ENCODE data around the gene TSKS.
"Not testable (repeated sequence)": the region's sequence is repeated elsewhere in the genome, so short reads cannot be mapped to it uniquely, and the experiment has no call there.

Gene TSKS

DNA sequence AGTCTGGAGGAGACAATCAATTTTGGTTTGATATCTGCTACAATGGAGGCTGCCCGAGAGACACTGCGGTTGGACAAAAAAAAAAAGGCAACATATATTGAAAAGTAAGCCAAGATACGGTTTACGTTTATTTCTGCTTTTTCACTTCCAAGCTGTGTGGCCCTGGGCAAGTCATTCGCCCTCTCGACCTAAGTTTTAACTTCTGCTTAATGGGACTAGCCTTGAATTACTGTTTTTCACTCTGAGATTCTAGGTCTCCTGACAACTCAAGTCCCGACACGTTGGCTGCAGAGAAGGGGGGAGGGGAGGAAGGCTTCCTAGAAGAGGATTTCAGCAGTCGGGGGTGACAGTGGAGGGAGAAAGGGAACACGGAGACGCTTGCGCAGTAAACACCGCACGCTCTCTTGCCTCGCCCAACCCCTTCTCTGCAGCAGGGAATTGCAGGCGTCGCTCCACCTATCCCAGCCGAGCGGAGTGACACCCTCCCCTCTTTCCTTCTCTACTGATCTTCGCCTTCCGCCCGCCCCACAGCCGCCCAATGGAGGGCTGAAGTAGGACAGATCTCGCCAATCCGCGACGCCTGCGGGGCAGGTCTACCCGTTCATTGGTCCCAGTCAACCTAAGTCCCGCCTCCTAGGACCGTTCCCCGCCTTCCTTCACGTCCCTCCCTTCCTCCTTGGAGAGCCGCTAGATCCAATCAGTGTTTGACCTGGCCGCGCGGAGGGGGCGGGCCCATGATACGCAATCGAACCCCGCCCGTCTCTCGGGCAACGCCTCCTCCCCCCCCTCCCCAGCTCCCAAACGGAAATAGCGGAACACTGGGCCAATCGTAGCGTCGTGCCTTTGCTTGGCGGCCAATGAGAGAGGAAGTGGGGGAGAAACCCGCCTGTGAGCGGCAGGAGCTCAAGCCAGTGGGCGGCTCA lies 3.2 kb upstream of the TSKS start:
- DNase-seq = peak; percentile 100

DNA sequence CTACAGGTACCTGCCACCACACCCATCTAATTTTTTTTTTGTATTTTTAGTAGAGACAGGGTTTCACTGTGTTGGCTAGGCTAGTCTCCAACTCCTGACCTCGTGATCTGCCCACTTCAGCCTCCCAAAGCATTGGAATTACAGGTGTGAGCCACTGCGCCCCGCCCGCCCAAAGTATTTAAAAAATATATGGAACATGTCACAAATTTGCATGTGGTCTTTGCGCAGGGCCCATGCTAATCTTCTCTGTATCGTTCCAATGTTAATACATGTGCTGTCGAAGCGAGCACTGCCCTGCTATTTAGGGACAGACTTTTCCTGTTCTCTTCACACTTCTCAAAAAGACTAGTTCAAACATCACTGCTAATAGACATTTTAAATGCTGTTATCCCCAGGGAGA lies 1.2 kb upstream of the TSKS start:
- no peak for DNase-seq

DNA sequence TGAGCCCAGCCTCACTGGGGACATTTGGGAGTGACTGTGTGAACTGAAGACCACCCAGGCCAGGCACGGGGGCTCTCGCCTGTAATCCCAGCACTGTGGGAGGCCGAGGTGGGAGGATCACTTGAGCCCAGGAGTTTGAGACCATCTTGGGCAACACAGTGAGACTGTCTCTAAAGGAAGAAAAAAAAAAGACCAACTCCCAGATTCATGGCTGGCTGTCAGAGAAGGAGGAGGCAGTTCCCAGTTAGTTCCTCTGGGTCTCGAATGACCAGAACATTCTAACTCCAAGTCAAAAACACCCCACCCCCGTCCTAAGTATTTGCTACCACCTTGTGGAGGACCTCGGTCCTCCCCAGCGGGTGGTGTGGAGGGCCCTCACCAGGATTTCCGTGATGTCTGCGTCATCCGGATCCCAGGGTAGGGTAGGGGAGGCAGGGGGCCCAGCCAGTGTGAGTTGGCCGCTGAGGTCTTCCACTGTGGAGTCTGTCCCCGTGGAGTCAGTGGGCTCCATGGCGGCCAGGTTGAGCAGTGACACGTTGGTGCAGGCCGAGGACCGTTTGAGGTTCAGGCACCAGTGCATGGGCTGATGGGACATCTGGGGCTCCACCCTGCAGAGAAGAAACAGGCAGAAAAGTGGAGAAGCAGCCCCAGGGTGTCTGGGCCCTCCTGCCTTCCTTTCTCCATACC lies 1.3 kb downstream of the TSKS start:
- peak; percentile 45 for DNase-seq

DNA sequence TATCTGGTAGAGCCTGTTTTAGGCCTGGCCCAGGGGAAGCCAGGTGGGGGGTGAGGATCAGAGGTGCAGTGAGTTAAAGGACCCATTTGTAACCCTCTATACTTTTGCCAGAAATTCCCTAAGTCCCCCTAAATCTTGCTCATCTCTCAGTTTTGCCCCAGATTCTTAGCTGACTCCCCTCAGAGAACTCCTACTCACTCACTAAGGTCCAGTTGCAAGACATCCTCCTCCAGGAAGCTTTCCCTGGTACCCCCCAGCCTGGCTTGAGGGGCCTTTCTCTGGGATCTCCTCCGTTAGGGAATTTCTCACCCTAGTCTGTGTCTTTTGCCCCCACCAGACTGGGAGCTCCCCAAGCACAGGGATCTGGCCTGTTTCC lies 1.9 kb downstream of the TSKS start:
- no peak for DNase-seq

DNA sequence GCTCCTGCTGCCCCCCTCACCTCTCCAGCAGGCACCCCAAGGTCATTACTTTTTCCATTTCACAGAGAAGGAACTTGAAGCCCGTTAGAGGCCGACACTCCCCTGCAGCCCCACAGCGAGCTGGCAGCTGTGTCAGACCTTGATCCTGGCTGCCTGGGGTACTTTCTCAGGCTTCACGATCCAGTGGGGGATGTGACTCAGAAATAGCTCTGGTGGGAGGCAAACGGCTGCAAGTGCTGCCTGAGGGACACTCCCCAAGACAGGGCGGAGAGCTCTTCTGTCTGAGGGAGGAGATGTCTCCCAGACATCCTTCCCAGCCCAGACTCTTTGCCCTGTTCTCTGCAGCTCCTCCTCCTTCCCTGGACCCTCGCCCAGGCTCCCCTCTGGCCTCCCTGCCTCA lies 4.8 kb downstream of the TSKS start:
- no peak for DNase-seq

DNA sequence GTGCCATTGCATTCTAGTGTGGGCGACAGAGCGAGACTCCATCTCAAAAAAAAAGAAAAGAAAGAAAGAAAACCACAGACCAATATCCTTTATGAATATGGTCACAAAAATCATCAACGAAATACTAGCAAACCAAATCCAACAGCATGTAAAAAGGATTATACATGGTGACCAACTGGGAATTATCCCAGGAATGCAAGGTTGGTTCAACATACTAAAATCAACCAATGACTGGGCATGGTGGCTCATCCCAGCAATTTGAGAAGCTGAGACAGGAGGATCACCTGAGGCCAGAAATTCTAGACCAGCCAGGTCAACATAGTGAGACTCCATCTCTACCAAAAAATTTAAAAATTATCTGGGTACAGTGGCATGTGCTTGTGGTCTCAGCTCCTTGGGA lies 7.2 kb downstream of the TSKS start:
- no peak for DNase-seq

DNA sequence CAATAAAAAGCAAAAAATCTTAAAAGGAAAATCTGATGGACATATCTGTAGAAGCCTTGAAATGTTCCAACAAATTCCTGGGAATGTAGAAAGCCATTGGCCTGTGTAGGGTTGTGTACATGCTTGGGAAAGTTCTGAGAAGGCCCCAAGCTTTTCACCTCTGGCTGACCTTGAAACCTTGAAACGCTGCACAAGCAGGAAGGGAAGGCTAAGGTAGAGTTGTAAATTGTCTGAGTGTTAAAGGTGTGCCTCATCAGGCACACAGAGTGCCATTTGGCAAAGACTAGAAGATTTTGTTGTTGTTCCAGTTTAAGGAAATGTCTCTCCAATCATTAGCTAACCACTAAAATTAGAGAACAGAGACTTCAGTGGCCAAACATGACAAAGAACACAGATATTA lies 10.4 kb downstream of the TSKS start:
- no peak for DNase-seq

DNA sequence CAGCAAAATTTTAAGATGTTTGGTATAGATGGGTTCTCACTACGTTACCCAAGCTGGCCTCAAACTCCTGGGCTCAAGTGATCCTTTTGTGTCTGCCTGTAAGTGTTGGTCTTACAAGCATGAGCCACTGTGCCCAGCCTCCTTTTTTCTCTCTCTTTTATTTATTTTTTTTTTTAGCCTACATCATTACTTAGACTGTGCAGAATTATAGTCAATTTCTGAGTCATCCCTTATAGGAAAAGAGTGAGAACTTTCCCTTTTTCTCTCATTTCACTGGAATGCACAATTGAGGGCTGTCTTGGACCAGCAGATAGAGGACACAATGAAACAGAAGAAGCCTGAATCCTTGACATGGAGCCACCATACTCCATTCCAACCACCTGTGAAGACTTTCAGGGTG lies 13.3 kb downstream of the TSKS start:
- DNase-seq = no peak

DNA sequence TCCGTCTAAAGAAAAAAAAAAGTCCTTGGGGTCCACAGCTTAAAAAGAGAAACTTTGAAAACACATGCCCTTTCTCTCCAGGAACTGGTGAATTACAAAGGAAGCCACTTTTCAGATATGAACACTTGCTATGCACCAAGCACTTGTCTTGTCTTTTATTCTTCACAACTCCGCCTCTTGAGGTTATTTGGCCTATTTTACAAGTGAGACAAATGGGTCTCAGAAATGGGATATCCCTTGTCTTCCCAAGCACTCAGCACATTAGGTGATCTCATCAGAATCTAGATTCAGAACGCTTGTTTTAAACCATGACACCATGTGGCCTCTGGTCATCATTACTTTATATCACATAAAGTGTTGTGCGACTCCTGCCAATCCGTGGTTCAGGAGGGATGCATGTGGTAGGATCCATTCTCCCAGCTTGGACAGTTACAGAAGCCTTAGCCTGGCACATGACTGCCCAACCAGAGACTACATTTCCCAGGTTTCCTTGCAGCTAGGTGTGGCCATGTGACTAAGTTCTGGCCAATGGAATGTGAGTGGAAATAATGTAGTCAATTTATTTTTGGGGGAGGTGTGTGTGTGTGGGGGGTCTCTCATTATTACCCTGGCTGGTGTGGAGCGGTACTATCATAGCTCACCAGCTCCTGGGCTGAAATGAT lies 13.9 kb downstream of the TSKS start:
- no peak for DNase-seq

DNA sequence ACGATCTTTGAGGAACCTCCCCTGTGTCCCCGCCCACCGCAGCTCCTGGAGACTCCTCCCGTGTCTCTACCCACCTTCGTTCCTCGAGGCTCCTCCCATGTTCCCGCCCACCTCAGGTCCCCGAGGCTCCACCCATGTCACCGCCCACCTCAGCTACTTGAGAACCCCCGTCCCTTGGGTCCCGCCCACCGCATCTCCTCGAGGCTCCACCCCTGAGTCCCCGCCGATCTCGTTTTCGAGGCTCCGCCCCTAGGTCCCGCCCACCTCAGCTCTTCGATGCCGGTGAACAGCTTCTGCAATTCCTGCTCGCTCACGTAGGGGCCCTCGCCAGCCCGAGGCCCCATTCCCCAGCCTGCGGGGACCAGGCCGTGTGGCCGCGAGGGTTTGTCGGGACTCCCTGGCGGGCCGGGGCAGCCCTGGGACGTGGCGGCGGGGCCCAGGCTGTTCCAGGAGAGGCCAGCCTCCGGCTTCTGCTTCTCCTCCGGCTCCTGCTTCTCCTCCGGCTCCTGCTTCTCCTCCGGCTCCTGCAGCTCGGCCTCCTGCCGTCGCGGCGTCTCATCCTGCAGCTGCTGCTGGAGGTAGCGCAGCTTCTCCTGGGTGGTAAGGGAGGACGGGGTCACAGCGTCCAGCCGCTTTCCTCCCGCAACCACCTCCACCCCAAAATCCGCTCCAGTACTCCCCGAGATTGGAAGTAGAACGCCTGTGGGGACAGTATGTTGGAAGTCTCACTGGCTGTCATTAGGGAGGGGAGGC lies 16.7 kb downstream of the TSKS start:
- DNase-seq = peak; percentile 59

DNA sequence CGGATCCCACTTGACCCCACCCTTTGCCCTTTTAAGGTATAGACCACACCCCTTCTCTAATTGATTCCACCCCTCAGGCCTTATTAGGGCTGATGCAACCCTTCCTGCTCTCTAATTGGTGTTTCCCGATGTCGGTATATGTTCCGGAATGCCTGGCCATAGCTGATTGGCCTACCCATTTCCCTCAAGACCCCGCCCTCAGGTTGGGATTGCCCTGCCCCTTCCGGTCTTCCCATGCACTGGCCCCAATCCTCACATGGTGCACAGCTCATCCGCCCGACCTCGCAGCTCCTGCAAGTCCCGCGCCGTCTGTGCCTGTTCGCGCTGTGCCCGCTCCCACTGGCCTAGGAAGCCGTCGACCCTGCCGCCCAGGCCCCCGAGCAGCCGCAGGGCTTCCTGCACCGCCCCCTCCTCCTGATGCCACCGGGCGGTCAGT lies 18.1 kb downstream of the TSKS start:
- no peak for DNase-seq

DNA sequence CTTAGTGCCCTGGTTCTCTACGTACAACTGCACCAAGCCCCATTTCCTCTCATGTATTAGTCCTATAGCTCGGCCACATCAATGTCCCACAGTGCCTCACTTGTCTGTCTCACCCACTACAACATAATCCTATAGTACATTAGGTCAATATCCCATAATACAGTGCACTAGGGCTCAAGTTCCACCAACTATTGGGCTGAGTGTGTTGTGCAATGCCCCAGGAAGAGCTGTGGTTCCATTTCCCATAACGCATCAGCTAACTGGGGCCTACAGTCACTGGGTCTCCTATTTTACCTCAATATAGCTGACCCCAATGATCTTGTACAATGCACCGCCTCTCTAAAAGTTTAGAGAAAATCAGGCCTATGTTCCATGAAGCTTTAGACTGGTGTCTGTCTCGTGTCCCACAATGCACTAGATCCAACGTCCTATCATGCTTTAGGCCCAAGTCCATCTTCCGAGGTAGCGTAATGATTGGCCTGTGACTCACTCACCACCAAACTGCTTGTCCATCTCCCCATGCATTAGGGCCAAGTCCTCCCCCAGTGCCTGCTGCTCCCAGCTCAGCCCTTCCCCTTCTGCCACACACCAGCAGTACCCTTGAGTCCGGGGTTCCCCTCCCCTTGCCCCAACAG lies 21.8 kb downstream of the TSKS start:
- DNase-seq = no peak

DNA sequence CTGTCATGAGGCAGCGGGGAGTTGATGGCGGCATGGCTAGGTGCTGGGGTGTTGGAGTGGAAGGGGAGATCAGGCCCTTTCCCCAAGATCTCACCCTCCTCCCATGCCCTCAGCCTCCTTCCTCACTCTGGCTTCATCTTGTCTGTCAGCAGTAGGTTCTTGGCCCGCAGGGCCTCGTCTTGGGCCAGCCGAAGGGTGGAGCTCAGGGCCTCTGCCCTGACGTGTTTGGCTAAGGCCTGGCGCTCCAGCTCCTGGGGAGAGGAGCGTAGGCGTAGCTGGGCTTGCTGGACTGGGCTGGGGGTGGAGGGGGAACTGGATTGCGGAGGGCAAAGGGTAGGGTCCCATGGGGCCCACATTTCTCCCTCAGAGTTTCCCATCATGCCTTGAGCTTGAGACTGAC lies 23.2 kb downstream of the TSKS start:
- no peak for DNase-seq

DNA sequence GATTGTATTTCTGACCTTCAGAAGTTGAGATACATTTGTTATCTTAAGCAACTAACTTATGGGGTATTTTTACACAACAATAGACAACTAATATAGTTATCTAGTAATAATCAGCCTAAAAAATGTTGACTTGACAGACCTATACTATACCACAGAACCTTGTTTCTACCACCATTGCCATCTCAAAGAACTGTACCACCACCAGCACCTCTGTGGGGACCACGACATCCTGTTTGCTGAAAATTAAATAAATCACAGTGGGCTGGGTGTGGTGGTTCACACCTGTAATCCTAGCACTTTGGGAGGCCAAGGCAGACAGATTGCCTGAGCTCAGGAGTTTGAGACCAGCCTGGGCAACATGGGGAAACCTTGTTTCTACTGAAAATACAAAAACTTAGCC lies 24.0 kb downstream of the TSKS start:
- no peak for DNase-seq

DNA sequence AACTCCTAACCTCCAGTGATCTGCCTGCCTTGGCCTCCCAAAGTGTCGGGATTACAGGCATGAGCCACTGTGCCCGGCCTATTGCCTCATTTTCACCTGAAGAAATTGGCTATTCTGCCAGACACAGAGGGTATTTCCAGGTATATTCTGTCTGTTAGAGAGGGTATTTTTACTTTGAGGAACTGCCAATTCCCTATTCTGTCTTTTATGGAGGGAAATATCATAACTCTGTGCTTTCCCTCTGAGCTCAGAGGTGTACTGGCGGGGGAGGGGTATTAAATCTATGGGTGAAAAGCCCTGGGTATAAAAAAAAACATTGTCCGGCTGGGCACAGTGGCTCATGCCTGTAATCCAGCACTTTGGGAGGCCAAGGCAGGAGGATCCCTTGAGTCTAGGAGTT lies 24.8 kb downstream of the TSKS start:
- DNase-seq = no peak

DNA sequence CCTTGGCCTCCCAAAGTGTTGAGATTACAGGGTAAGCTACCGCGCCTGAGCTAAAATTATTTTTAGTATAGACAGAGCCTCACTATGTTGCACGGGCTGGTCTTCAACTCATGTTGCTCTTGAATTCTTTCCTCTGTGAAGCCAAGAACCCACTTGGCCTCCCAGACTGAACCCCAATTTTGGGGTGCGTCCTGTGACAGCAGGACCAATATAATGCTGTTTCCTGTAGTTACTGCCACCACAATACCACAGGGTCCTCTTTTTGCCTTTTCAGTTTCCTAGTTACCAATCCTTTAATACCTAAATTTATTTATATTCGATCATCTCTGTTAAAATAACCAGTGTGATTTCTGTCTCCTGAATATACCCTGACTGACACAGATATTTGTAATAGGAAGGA lies 32.9 kb downstream of the TSKS start:
- DNase-seq = no peak

DNA sequence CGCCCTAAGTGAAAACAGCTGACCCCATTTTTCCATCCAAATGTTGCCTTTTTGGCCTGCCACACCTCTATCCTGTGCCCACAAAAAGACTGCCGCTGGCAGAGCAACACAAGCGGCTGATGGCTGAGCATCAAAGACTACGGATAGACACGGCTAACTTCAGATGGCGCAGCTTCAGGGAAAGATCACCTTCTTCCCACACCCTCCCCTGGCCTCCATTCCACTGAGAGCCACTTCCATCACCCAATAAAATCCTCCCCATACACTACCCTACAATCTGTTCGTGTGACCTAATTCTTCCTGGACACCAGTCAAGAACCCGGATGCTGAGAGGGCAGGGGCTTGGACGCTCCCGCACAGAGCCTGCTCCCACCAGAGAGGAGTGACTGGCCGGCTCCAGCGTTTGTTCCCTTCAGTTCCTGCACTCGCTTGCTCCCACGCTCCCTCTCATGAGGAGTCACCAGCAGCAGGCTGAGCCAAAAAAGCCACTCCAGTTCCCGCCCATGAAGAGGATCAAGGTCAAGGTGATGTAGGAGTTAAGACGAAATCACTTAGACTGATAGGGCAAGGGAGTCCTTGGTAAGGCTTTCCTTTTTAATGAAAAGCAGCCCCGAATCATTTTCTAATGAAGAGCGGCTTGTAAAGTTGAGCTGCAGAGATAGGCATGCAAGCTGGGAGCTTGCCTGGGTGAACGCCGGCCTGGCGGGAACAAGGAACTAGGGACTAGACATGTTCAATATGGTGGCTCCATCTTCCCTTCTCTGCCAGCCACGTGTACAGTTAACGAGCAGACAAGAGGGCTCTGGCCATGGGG lies 35.7 kb downstream of the TSKS start:
- peak; percentile 65 for DNase-seq

DNA sequence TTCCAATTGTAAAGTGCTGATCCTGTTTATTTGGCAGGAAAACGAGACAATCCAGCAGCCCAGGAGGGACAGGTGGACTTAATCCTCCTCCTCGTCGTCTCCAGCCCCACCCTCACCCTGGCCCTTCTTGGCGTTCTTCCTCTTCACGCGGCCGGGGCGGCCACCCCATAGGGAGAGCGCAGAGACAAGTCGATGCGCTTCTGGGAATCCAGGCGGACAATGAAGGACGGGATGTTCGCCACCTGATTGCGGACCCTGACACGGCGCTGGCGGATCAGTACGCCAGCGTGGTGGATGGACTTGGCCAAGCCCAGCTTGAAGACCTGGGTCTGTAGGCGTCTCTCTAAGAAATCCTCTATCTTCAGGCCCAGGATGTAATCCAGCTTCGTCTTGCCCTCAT lies 43.7 kb downstream of the TSKS start:
- DNase-seq = not testable (repeated sequence)

DNA sequence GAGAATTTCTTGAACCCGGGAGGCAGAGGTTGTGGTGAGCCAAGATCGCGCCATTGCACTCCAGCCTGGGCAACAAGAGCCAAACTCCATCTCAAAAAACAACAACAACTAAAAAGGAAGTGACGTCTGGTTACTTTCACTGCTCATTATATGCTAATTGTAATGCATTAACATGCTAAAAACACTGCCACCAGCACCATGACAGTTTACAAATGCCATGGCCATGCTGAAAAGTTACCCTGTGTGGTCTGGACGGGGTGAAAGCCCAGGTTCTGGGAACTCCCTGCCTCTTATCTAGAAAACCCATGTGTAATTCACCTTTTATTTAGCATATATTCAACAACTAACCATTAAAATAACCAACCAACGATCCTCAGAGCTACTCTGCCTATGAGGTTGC lies 44.1 kb downstream of the TSKS start:
- no peak for DNase-seq

DNA sequence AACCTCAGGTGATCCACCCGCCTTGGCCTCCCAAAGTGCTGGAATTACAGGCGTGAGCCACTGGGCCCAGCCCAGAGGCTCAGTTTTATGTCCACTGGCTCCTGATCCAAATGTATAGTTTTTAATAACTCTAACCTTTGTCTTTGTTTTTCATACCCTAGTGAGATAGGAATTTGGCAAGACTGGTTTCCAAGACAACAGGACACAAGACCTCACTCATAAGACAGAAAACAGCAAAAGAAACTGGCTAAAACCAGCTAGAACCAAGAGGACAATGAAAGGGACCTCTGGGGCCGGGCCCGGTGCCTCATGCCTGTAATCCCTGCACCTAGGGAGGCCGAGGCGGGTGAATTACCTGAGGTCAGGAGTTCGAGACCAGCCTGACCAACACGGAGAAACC lies 44.6 kb downstream of the TSKS start:
- DNase-seq = no peak

DNA sequence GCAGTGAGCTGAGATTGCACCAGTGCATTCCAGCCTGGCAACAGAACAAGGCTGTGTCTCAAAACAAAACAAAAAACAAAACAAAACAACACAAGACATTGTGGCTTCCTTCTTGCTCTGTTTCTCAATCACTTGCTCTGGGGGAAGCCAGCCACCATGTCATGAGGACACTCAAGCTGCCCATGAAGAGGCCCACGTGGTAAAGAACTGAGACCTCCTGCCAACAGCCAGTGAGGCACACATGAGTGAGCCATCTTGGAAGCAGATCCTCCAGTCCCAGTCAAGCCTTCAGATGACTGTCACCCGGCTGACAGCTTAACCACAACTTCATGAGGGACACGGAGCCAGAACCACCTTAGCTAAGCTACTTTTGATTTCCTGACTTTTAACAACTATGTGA lies 47.0 kb downstream of the TSKS start:
- no peak for DNase-seq
